HG03045 (cell line): ENCODE results near the gene PLAGL1.
"Not testable (repeated sequence)": the region's sequence is repeated elsewhere in the genome, so short reads cannot be mapped to it uniquely, and the experiment has no call there.

Experiments
- ATAC-seq: cut with Tn5 transposase; IDR thresholded peaks from one replicate; pipeline ENCODE4 v1.9.1; 2021; ENCODE audit warnings: mild to moderate bottlenecking, moderate library complexity; ENCODE audit not compliant: unreplicated experiment

The PLAGL1 gene

GRCh38 chr6:143940011-143940597 lies 68.0 kb downstream of the PLAGL1 start:
- ATAC-seq: peak; percentile 94

GRCh38 chr6:143939364-143939763 lies 68.7 kb downstream of the PLAGL1 start:
- ATAC-seq: no peak

GRCh38 chr6:143937668-143937970 lies 70.4 kb downstream of the PLAGL1 start:
- no peak for ATAC-seq

- ATAC-seq: no peak
Observed at GRCh38 chr6:143936778-143937667, 71.0 kb downstream of the PLAGL1 start.

- ATAC-seq: no peak
Observed at GRCh38 chr6:143936347-143936746, 71.7 kb downstream of the PLAGL1 start.

GRCh38 chr6:143934867-143935266 lies 73.2 kb downstream of the PLAGL1 start:
- ATAC-seq: no peak

- no peak for ATAC-seq
Observed at GRCh38 chr6:143934331-143934730, 73.7 kb downstream of the PLAGL1 start.

GRCh38 chr6:143929975-143930374 lies 78.1 kb downstream of the PLAGL1 start:
- no peak for ATAC-seq

- no peak for ATAC-seq
Observed at GRCh38 chr6:143928853-143929252, 79.2 kb downstream of the PLAGL1 start.

- not testable (repeated sequence) for ATAC-seq
Observed at GRCh38 chr6:143917026-143917425, 91.0 kb downstream of the PLAGL1 start.

GRCh38 chr6:143912671-143913070 lies 95.4 kb downstream of the PLAGL1 start:
- no peak for ATAC-seq

- ATAC-seq: no peak
Observed at GRCh38 chr6:143911028-143911427, 97.0 kb downstream of the PLAGL1 start.

GRCh38 chr6:143902827-143903226 lies 105.2 kb downstream of the PLAGL1 start:
- ATAC-seq: no peak

GRCh38 chr6:143901885-143902750 lies 105.9 kb downstream of the PLAGL1 start:
- peak; percentile 92 for ATAC-seq

GRCh38 chr6:143900358-143900757 lies 107.7 kb downstream of the PLAGL1 start:
- no peak for ATAC-seq

GRCh38 chr6:143896126-143896860 lies 111.8 kb downstream of the PLAGL1 start:
- no peak for ATAC-seq

- no peak for ATAC-seq
Observed at GRCh38 chr6:143894655-143895054, 113.4 kb downstream of the PLAGL1 start.
